Measurements from ENCODE around the gene CRTC2.

CRTC2 gene

DNA sequence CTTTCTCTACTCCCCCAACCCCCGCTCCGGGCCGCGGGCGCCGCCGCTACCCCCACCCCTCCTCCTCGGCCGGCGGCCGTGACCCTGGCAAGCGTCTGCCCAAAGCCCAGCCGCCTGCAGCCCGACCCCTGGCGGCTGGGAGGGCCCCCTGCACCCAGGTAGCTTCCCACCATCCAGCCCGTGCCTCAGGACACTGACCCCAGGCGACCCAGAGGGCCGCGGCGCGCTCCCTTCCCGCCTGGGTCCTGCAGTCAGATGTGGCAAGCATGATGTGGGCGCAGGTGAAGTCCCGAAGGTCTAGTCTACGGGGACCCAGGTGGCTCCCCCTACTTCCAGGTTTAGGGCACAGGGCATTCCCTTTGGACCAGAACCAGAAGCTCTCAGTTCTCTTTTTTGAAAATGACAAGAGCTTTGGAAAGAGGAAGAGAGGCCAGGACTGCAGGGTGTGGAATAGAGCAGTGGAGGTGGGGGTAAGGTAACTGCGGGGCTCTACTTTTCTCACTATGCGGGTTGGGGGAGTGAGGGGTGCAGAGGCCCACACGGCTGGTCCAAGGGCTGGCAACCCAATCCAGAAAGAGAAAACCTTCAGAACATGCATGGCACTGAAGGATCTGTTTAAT, 11.7 kb downstream of the CRTC2 start, which contains the start of gene DENND4B:
Gene DENND4B (minus strand): TSS at position 97 of the 620 bp plus-strand sequence. CDS start 2,344 bp downstream, outside the sequence.
- DNase-seq (ENCODE audit: low read depth in 3 of 3), result peak; percentile 50 to 72 (median 56)

DNA sequence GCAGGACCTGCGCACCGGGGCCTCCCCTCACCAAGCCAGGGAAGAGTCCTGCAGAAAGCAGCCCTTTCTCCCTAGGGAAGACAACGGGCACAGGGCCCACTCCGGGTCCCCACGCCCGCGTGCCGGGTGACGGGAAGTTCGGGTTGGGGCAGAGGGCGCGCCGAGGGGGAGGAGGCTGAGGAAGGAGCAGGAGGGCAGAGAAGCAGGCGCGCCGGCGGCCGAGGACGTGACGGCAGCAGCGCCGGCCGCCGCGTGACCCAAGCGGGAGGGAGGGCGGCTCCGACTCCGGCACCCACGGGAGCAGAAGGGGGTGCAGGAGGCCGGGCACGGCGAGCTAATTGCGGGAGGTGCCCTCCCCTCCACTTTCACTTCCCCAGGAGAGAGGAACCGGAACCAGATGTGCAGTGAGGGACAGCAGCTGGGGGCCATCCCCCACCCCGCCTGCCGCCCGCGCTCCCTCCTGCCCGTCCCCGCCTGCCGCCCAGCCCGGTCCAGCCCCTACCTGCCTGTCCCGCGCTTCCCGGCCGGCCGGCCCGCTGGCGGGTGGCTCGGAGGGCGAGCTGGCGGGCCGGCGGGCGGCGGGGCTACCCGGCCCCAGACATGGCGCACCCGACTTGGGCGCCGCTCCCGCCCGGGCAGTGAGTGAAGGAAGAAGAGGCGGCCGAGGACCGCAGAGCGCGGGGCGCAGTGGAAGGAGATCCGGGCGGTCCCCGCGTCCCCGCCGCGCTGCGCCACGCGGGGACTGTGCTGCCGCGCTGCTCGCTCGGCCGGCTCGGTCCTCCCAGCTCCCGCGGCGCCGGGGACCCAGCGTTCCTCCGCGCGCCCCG, 12.4 kb downstream of the CRTC2 start:
- peak; percentile 32 to 65 (median 51) for DNase-seq (ENCODE audit: low read depth in 3 of 3)

DNA sequence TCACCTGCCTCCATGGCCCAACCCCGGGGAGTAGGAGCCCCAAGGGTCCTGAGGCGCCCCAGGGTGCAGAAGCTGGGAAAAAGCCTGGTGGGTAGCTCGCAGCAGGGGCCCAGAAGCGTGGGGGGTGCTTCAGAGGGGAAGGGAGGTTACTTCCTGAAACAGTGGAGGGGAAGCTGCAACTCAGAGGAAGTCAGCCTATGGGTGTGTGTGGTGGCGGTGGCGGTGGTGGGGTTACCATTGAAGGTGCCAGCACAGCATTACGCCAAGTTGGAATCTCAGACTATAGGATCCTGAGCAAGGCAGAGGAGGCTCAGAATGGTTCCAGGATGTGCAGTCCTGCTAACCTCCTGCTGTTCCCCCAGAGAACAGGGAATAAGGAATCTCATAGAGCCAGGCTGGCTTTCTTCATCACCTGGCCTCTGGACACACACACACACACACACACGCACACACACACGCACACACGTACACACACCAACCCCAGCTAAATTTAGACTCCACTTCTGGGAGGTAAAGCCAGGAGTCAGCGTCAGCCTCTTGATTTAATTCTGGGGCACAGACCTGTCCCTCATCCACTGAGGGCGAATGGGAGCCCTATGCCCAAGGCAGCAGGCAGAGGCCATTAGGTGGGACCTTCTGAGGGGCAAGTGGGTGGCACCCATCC, 13.1 kb downstream of the CRTC2 start:
- peak in 2 of 3 donors; percentile 32 to 55 for DNase-seq (ENCODE audit: low read depth in 3 of 3)

DNA sequence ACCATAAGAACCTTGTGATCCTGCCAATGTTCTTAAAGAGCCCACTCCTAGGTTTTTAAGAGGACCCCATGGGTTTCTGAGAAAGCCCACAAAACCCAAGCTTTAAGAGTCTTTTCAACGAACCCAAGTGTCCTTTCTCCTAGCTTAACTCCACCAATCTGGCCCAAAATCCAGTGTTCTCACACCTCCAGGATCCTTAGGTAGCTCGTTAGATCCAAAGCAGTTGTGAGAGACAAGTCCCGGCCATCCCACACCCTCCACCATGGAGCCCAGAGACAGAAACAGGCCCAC, 13.6 kb downstream of the CRTC2 start:
- no peak for DNase-seq (ENCODE audit: low read depth in 3 of 3)

DNA sequence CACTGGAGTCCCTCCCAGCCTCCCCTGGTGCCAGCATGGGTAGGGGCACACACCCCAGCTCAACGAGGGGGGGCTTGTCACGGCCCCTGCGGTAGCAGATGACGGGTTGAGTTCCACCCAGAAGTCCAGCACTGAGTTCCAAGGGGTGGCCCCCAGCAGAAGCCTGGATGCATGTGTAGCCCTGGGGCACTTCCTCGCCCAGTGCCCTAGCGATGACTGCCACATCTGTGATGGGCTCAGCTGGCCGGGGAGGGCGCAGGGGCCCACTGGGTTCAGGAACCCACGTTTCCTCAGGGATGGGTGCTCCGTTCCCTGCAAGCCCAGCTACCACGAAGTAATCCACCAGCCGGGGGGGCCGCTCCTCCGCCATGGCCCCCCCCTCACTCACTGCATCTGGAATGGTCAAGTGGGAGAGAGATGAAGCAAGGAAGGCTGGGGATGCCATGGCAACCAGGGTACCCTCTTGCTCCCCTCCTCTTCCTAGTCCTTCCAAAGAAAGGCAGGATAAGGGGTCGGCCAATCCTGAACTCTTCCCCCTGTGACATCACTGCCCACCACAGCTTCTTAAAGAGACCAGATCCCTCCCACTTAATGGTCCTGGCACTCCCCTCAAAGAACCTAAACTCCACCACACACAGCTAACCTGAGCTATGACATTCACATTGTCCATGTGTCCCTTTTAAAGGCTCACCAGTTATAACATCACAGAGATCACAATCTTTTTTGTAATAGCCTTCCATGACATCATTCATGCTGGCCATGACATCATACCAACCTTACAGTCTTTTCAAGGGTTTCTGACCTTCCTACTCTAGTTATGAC, 14.2 kb downstream of the CRTC2 start:
- no peak for DNase-seq (ENCODE audit: low read depth in 3 of 3)

DNA sequence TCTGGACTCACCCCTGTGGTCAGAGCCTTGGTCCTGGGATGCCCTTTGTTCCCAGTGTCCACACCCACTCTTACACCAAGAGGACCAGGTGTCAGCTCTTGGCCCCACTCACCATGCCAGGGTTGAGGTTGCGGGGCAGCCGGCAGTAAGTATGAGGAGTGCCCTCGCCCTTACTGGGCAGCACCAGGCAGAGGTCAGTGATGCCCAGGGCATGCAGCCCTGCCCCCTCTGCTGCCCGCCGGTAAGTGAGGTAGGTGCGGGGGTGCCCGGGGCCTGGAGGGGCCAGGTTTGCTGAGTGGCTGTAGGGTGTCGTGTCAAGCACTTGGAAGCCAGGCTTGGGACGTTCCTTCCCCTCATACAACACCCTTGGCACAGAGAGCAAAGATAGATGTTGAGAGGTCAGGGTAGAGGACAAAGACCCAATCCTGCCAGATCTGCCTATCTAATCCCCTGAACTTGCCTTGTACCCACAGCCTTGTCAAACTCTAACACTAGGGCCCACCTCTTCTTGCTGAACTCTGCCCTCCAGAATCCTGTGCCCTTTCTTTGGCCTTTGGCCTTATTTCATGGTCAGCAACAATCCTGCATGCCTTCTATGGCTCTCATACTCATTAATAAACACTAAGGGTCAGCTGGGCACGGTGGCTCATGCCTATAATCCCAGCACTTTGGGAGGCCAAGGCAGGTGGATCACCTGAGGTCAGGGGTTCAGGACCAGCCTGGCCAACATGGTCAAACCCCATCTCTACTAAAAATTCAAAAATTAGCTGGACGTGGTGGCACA, 15.5 kb downstream of the CRTC2 start:
- DNase-seq (ENCODE audit: low read depth in 3 of 3), result no peak

DNA sequence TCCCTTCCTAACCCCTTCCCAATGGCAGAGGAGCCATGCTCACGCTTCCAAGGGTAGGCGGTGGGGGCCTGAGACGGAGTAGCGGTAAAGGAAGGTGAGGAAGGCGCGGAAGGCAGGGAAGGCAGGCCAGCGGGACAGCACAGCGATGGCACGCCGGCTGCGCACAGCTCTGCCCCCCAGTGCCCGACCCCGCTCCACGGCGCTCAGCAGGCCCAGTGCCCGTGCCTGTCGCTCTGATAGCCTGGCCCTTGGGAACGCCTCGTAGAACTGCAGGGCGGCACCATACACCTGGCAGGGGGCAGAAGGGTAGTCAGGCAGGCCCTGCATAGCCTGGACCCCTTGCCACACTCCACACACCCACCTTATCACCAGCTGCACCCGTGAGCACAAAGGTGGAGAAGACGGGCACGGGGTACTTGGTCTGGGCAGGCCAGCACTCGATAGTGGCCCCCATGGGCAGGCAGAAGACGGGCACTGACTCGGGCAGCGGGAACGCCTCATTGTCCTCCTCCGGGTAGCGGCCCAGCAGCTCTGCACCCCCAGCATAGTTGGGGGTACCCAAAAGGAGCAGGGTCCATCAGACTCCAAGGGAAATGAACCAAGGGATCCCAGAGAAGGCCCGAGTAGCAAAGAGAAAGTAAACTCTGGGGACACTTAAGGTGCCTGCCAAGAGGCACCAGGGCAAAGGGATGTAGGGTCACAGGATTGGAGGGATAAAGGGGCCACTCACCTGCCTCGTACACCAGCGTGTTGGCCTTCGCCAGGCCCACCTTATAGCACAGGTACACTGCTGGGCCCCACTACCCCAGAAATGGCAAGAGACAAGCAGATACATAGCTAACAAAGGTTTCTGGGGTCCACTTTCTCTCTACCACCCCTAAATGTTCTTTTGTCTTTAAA, 16.3 kb downstream of the CRTC2 start:
- DNase-seq (ENCODE audit: low read depth in 3 of 3), result no peak

DNA sequence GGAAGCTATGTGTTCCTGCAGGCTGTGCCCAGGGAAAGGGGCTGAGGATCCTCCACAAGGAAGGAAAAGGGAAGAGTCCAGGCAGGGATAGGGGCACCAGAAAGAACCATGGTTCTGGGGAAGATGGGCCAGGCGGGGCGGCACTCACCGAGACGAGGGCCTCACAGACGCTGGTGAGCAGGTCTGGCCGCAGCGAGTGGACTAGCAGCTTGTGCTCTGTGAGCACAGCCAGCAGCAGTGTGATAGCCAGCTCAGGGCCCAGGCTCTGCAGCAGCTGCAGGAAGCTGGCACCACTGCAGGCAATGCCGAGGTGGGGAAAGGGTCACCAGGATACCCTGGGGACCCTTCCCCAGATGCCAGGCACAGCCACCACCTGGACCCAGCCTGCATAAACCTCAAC, 17.7 kb downstream of the CRTC2 start:
- DNase-seq (ENCODE audit: low read depth in 3 of 3), result no peak

DNA sequence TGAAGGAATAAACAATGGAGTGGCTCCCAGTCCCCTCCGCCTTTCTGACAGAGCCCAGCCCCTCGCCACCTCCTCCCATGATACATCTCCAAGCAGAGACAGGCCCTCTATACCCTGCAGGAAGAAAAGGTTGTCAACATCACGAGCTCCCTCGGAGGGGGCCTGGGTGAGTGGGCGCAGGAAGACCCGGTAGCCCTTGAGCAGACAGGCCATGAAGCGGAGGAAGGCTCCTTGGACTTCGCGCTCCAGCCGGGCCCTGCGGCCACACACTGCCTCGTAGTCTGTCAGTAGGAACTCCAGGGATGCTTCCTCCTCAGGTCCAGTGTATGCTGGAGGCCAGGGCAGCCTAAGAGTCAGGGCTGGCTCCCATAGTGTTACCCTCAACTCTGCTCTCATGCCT, 18.9 kb downstream of the CRTC2 start:
- no peak for DNase-seq (ENCODE audit: low read depth in 3 of 3)

DNA sequence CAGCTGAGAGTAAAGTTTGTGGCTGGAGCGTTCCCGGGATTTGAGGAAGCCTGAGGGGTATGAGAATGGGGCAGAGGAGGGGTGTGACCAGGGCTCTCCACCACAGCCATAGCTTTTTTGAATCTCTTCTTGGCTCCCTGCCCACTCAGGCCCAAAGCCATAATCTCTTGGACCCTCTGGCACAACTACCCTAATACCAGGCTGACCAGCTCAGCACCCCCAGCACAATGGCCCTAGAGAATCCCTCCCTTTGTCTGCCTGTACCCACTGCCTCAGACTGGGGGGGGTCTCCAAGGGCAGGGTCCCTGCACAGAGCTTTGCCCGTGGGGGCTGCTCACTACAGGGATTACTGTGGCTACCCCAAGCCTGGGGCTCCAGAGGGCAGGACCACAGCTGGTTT, 19.4 kb downstream of the CRTC2 start:
- no peak for DNase-seq (ENCODE audit: low read depth in 3 of 3)

DNA sequence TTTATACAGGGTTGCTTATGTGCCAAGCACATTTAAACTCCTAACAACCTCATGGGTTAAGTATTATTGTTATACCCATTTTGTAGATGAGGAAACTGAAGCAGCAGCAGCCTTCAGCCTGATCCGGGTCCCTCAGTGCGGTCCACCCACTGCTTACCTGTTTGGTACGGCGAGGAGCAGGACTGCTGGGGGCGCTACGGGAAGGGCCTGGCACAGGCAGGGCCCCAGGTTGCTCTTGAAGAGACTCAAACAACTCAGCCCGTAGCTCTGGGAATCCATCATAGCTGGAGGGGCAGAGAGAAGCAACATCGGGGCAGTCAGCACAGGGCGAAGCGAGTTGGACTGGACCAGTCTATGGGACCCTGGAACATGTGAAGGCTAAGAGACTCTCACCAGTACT, 21.1 kb downstream of the CRTC2 start:
- no peak for DNase-seq (ENCODE audit: low read depth in 3 of 3)

DNA sequence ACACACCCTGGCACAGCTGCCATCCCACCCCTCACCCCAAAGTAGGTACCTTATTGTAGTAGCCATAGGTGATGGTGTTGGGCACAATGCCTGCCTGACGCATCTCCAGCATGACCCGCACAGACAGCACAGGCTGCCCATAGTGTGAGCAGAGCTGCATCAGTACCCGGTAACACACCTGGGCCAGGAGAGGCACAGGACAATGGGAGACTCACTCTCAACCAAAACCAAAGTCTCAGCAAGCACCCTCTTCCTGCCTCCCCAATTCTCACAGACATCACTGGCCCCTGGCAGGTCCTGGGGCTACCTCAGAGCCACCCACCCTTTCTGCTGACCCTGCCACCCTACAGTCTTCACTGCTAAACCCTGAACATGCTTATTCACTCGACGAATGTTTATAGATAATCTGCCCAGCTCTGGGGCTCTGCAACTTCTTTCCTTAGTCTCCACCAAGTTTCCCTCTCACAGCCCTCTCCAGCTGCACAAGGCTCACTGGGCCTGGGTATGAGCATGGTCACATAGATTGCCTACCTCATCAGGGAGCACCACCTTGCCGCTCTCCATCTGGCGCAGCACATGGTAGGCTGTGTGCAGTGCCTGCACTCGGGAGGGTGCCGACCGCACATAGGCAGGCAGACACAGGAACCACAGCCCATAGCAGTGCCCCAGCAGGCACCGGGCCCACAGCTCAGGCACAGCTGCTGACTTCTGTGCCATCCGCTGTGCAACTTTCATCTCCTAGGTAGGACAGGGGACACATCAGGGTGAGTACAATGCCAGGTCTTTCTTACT, 22.2 kb downstream of the CRTC2 start:
- DNase-seq (ENCODE audit: low read depth in 3 of 3), result no peak

DNA sequence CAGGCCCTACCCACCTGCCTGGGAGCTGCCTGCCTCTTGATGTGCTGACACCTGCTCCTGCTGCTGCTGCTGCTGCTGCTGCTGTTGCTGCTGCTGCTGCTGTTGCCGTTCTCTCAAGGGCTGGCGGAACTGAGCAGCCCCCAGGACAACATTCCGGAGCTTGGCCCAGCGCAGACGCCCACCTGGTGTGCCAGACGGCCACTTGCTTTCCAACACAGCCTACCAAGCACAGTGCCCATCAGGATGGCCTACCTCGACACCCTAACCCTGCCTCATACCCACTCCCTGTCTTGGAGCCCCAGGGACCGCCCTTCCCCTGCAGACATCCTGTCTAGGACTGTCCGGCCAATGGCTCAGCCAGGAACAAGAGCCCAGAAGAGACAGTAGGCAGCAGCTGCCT, 23.7 kb downstream of the CRTC2 start:
- no peak for DNase-seq (ENCODE audit: low read depth in 3 of 3)

DNA sequence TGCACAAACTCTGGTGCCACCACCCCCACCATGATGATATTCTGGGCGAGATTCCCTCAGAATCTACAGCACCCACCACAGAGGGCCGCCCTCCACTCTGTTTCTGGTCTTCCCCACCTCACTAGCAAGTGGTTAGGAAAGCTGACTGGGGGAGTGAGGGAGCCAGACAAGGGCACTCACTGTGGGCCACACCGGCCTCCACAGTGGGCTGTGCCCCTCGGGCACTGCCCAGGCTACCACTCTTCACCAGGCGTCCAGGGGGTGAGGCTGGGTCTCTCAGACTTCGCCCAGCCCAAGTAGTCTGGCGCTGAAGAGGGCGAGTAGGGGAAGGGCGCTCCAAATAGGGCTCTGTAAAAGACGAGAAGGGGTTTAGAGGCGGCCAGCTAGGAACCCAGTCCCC, 24.5 kb downstream of the CRTC2 start:
- DNase-seq (ENCODE audit: low read depth in 3 of 3), result no peak

DNA sequence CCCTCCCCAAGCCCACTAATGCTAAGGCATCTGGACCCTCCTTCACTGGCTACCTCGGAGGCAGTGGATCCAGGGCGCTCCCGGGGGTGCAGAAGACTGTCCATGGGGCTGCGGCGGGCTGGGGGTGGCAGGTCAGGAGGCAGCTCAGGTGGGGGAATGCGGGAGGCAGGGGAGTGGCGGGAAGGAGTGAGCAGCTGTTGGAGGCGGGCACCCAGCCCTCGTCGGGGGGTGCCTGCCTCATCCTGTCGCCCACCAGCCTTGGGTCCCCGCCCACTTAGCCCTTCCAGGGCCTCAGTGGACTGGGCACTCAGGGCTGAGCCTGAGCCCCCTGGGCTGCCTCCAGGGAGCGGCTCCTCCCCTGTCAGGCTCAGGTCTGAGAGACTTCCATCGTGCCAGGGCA, 25.0 kb downstream of the CRTC2 start:
- DNase-seq (ENCODE audit: low read depth in 3 of 3), result no peak

DNA sequence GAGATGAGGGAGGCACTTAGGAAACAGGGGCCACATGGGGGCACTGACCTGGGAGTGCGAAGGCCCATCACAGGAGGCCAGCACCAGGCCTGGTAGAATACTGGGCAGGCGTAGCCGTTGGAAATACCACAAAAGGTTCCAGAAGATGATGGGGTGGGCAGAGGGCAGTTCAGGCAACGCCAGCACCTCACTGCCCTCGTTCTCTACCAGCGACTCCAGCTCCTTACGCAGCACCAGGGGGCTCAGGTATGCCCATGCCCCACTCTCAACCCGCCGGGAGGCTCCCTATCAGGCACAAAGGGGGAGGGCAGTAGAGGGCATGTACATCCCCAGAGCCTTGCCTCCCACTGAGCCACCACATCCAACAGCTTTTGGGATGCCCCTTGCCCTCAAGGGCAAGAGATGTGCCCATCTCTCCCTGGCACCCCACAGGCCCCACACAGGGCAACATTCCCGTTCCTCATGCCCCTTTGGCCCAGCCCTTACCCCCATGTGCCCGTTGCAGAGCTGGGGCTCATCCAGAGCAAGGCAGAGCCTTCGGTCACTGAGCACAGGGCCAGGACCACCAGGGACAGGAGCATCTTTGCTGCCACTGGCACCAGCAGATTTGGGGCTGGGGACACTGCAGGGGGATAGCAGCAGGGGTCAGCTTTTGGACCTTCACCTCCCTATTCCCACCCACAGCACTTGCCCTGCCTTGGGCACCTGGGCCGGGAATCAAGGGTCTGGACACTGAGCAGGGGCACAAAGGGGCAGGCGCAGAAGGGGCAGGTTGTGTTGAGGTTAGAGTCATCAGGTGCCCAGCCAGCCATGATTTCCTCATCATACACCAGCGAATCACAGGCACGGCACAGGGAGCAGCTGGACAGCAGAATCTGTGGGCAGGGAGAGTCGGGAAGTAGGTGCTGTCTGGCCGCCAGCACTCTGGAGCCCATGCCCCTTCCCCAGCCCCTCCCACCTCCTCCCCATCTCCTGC, 26.0 kb downstream of the CRTC2 start:
- DNase-seq (ENCODE audit: low read depth in 3 of 3), result no peak

DNA sequence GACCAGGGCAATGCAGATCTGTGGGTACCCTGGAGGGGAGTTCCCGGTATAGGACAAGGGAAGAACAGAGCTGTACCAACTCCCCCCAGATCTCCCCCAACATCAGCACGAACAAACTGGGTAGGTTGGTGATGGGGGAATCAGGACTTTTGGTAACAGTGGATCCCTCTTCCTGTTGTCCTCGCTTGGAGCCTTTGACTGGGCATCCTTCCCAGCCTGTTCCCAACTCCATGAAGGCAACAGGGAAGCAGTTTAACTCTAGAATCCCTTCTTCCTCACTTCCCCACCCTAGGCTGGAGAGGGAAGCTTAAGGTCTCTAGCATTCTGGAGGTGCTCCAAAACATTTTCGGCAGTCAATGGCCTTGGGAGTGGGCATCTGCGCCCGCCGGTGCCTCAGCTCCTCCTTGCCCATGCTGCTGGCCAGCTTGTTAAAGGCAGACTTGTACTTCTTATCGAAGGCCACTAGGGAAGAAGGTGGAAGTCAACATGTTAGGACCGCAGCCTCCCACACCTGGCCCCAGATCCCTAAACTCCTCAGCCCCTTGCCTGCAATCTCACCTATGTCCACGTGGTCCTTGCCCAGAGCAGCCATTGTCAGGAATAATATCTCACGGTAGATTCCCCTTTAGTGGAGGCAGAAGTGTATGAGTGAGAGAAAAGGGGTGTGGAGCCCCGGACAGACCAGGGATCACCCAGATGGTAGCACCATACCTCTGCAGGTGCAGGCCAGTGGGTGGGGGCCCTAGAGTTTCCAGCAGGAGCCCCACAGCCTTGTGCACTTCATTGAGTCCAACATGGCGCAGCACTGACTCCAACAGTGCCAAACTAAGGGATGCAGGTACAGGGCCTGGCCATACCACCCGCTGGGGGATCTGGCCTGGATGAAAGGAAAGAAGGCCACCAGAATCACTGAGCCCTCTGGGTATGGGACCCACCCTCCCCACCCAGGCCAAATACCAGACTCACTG, 28.1 kb downstream of the CRTC2 start:
- DNase-seq (ENCODE audit: low read depth in 3 of 3), result no peak
